Neutrophil (primary cell): Measurements from ENCODE around the gene TMEM54.

ENCODE experiments used
- H3K27ac ChIP-seq: fragments of 200-600 bp; sonication (generic); 2 replicates; pipeline ENCODE4 v1.5.1; 2016; ENCODE audit warnings: mild to moderate bottlenecking, moderate library complexity
- H3K27me3 ChIP-seq: fragments of 200-600 bp; sonication (generic); 2 replicates; pipeline ENCODE4 v1.6.0; 2016; ENCODE audit warnings: mild to moderate bottlenecking
- H3K36me3 ChIP-seq: fragments of 200-600 bp; sonication (generic); 2 replicates; pipeline ENCODE4 v1.5.1; 2017
- H3K4me1 ChIP-seq, 2 experiments: fragments of 200-600 bp in 1 of 2; sonication (generic) in 1 of 2; 1 replicate in 1 of 2; 2 replicates in 1 of 2; pipeline versions ENCODE4 v1.5.1 to v1.6.1; 2013 to 2016; ENCODE audit warnings: low read depth in 1 of 2, low read length in 1 of 2, mild to moderate bottlenecking in 1 of 2, moderate library complexity in 1 of 2; ENCODE audit not compliant: control insufficient read depth in 1 of 2, insufficient read depth in 1 of 2
- H3K4me3 ChIP-seq, 2 experiments: fragments of 200-600 bp in 1 of 2; sonication (generic) in 1 of 2; 1 replicate in 1 of 2; 2 replicates in 1 of 2; pipeline ENCODE4 v1.5.1; 2013 to 2016; ENCODE audit warnings: low read depth in 1 of 2, low read length in 1 of 2, mild to moderate bottlenecking in 1 of 2, moderate library complexity in 1 of 2
- H3K9me3 ChIP-seq: fragments of 200-600 bp; sonication (generic); 2 replicates; pipeline ENCODE4 v1.5.1; 2016
- CTCF ChIP-seq: fragments of 200-600 bp; sonication (generic); IDR thresholded peaks from 2 replicates; pipeline ENCODE4 v1.5.1; 2016; ENCODE audit warnings: antibody characterized with exemption

Gene TMEM54

GRCh38 chr1:32927441-32927840, 26.3 kb upstream of the TMEM54 start:
- H3K4me1 ChIP-seq: peaks cover 11 to 16% of the 10 kb centered on the region in 2 experiments
- H3K27ac ChIP-seq: no peak overlapping the region
- TF ChIP-seq CTCF: no peak
- no peaks in the 10 kb centered on the region for H3K9me3 ChIP-seq
- peaks cover 68% of the 10 kb centered on the region for H3K27me3 ChIP-seq
- no peaks in the 10 kb centered on the region for H3K36me3 ChIP-seq
- no peak overlapping the region for H3K4me3 ChIP-seq

GRCh38 chr1:32926562-32926961, 25.4 kb upstream of the TMEM54 start:
- peaks cover 76% of the 10 kb centered on the region for H3K27me3 ChIP-seq
- H3K4me3 ChIP-seq: no peak overlapping the region
- H3K27ac ChIP-seq: no peak overlapping the region
- H3K4me1 ChIP-seq: peaks cover 11 to 16% of the 10 kb centered on the region in 2 experiments
- H3K36me3 ChIP-seq: no peaks in the 10 kb centered on the region
- no peaks in the 10 kb centered on the region for H3K9me3 ChIP-seq
- no peak for TF ChIP-seq CTCF

- Histone ChIP-seq H3K9me3 (no peaks in the 10 kb centered on the region), H3K36me3 (no peaks in the 10 kb centered on the region), H3K4me1 (peaks cover 11 to 16% of the 10 kb centered on the region in 2 experiments), H3K27ac (no peak overlapping the region), H3K27me3 (peaks cover 85% of the 10 kb centered on the region), H3K4me3 (no peak overlapping the region)
- no peak for TF ChIP-seq CTCF
These were observed 24.4 kb upstream of the TMEM54 start for GRCh38 chr1:32925403-32926162.

- H3K27me3 ChIP-seq: peaks cover 92% of the 10 kb centered on the region
These were observed 23.7 kb upstream of the TMEM54 start for GRCh38 chr1:32924881-32925344.

GRCh38 chr1:32920833-32921232, 19.6 kb upstream of the TMEM54 start:
- TF ChIP-seq CTCF: no peak
- Histone ChIP-seq H3K4me3 (no peak overlapping the region), H3K4me1 (peaks cover 10 to 13% of the 10 kb centered on the region in 2 experiments), H3K27ac (no peak overlapping the region), H3K36me3 (no peaks in the 10 kb centered on the region), H3K27me3 (peaks cover 99% of the 10 kb centered on the region), H3K9me3 (no peaks in the 10 kb centered on the region)

More at GRCh38 chr1:32924881-32925344, 23.7 kb upstream of the TMEM54 start:
- no peak overlapping the region for H3K4me3 ChIP-seq
- no peak overlapping the region for H3K27ac ChIP-seq
- no peak for TF ChIP-seq CTCF
- no peaks in the 10 kb centered on the region for H3K9me3 ChIP-seq
- no peaks in the 10 kb centered on the region for H3K36me3 ChIP-seq
- peaks cover 11 to 16% of the 10 kb centered on the region in 2 experiments for H3K4me1 ChIP-seq
